OCI-LY1 (cell line): ENCODE measurements around the gene AFAP1.

Experiments used
- CTCF ChIP-seq: fragments of 200-600 bp; sonication (generic), shearing (Covaris generic); IDR thresholded peaks from 2 replicates; pipeline ENCODE4 v1.5.1; 2017; ENCODE audit warnings: mild to moderate bottlenecking, antibody characterized with exemption, low read length, moderate library complexity, mixed read lengths
- EZH2 ChIP-seq: fragments of 200-600 bp; sonication (generic), shearing (Covaris generic); IDR thresholded peaks from 2 replicates; pipeline ENCODE4 v1.8.0; 2017; ENCODE audit warnings: borderline replicate concordance, mixed run types, mild to moderate bottlenecking, antibody characterized with exemption, low read length, moderate library complexity, mixed read lengths

GRCh38 chr4:7733801-7734650 lies 205.6 kb downstream of the AFAP1 start:
- no peak for TF ChIP-seq CTCF
- TF ChIP-seq EZH2 = no peak
